PC-3 (cell line): ENCODE data around the gene CEP41. TPM values are rescaled to one million over a fixed set of nuclear protein-coding genes. Genes with fewer than 3 reads are reported as not detected.

Experiments used
- ATAC-seq: fragments of 200-7000 bp; cut with Tn5 transposase; 2 replicates; pipeline ENCODE4 v1.9.1; 2020; ENCODE audit warnings: mild to moderate bottlenecking, moderate library complexity
- BruUV-seq: library from RNA; stranded (reverse); fragments of 400-500 nt; replicated peaks from 2 replicates; lab custom pipeline; 2021; lab: Mats Ljungman, UMichigan
- CTCF ChIA-PET: fragments of 300-600 bp; sonication (Branson Sonifier 250); formaldehyde crosslinking; loops from one replicate; lab custom pipeline; 2022; ENCODE audit warnings: antibody characterized with exemption; lab: Charles Lee
- POLR2A ChIA-PET: fragments of 300-600 bp; sonication (Branson Sonifier 250); formaldehyde crosslinking; loops from one replicate; lab custom pipeline; 2022; ENCODE audit warnings: antibody characterized with exemption; ENCODE audit not compliant: unreplicated experiment; lab: Charles Lee
- DNase-seq: peaks from one replicate; pipeline ENCODE4 v3.0.0-alpha.2; 2015
- H2AFZ ChIP-seq: fragments of 300-600 bp; sonication (generic); 2 replicates; pipeline ENCODE4 v1.6.0; 2016; ENCODE audit warnings: antibody characterized with exemption, low read length
- H3F3A ChIP-seq: fragments of 300-600 bp; sonication (generic); one replicate; pipeline ENCODE4 v1.6.0; 2017; ENCODE audit warnings: antibody characterized with exemption, low read length, control low read depth, mild to moderate bottlenecking; ENCODE audit not compliant: unreplicated experiment
- H3K27ac ChIP-seq: fragments of 300-600 bp; sonication (generic); 2 replicates; pipeline ENCODE4 v1.5.1; 2016; ENCODE audit warnings: mild to moderate bottlenecking, low read length
- H3K27me3 ChIP-seq: fragments of 300-600 bp; sonication (generic); 2 replicates; pipeline ENCODE4 v1.6.1; 2016; ENCODE audit warnings: low read length, mixed read lengths
- H3K36me3 ChIP-seq: fragments of 300-600 bp; sonication (generic); 2 replicates; pipeline ENCODE4 v1.6.1; 2016; ENCODE audit warnings: low read depth, mixed run types, low read length, mixed read lengths
- H3K4me1 ChIP-seq: fragments of 300-600 bp; sonication (generic); 2 replicates; pipeline ENCODE4 v1.5.1; 2016; ENCODE audit warnings: low read length; ENCODE audit not compliant: insufficient read depth
- H3K4me2 ChIP-seq: fragments of 300-600 bp; sonication (generic); 2 replicates; pipeline ENCODE4 v1.6.0; 2016; ENCODE audit warnings: low read length
- H3K4me3 ChIP-seq: fragments of 300-600 bp; sonication (generic); 2 replicates; pipeline ENCODE4 v1.5.1; 2016; ENCODE audit warnings: mild to moderate bottlenecking, low read length, mixed read lengths
- H3K79me2 ChIP-seq: fragments of 300-600 bp; sonication (generic); 2 replicates; pipeline ENCODE4 v1.6.1; 2017; ENCODE audit warnings: low read length, mixed read lengths
- H3K9ac ChIP-seq: fragments of 300-600 bp; sonication (generic); 2 replicates; pipeline ENCODE4 v1.6.0; 2016; ENCODE audit warnings: mild to moderate bottlenecking, low read length
- H3K9me2 ChIP-seq: fragments of 300-600 bp; sonication (generic); replicated peaks from 2 replicates; pipeline ENCODE4 v1.6.1; 2016; ENCODE audit warnings: mixed run types, low read length, mixed read lengths
- H3K9me3 ChIP-seq: fragments of 300-600 bp; sonication (generic); 2 replicates; pipeline ENCODE4 v1.6.1; 2016; ENCODE audit warnings: low read length, mixed read lengths
- H4K20me1 ChIP-seq: fragments of 300-600 bp; sonication (generic); 2 replicates; pipeline ENCODE4 v1.6.1; 2016; ENCODE audit warnings: low read length, mixed read lengths
- EZH2 ChIP-seq: fragments of 300-600 bp; sonication (generic); IDR thresholded peaks from one replicate; pipeline ENCODE4 v1.6.1; 2017; ENCODE audit warnings: antibody characterized with exemption, mild to moderate bottlenecking, low read length; ENCODE audit not compliant: unreplicated experiment
- EZH2phosphoT487 ChIP-seq: fragments of 300-600 bp; sonication (generic); IDR thresholded peaks from 2 replicates; pipeline ENCODE4 v1.6.1; 2018; ENCODE audit warnings: mild to moderate bottlenecking, antibody characterized with exemption, low read length, borderline replicate concordance
- intact Hi-C: fragments of 100-400 bp; cut with micrococcal nuclease; formaldehyde crosslinking; loops from 2 replicates; pipeline ENCODE4 v1.9.0; 2023
- total RNA-seq: library from RNA; depleted of rRNA; stranded (reverse); fragments of >200 nt; gene quantifications from 2 replicates; pipeline ENCODE4 v1.2.3, GENCODE V29; 2014
- TF ChIP-seq, protein P1 (sequence below): fragments of 300-600 bp; sonication (generic); conservative IDR thresholded peaks from 2 replicates; pipeline ENCODE4 v1.5.1; 2017; ENCODE audit warnings: antibody characterized with exemption, low read depth, mild to moderate bottlenecking, low read length

The CEP41 gene
- total RNA-seq, 1 experiment from 2014 or later, result 10.4 TPM

DNA sequence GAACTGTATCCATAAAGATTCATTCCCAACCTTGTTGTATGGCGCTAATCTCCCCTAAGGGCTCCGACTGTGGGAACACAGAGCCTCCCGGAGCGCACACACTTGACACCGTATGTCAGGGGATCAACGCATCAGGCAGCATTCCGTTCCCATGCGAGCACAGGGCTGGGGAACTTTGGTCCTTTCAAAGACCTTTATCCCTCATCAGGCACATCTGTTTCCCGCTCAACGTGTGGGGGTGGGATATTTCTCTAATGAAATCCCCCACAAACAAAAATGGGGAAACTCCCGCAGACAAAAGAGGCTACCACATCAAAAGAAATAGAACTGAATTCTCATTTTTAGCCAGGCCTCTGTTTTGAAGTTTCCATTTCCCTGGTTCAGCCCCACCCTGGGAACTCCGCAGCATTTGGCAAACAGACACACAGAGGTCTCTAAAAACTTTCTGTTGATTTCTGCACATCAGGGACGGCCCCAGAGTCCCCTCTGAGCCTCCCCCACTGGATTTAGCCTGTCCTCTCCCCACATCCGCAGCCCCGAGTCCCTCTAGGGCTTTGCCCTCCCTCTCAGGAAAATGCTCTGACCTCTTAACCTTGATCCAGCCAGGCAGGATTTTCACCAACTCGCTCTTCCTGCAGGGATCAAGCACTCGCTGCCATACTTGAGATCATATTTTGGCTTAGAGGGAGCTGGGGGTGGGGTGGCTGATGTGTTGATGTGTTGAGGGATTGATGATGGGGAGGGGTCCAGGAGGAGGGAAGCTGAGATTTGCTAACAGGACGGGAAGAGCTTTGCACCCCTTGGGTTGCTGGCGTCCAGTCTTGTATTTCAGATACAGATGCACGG, 89.6 kb downstream of the CEP41 start:
- no peak overlapping the region for H3K4me2 ChIP-seq
- no peaks in the 10 kb centered on the region for H3K36me3 ChIP-seq
- CTCF ChIA-PET, result no interaction called here
- H3K9me3 ChIP-seq, result no peaks in the 10 kb centered on the region
- H3K79me2 ChIP-seq, result no peaks in the 10 kb centered on the region
- H3K9ac ChIP-seq, result no peak overlapping the region
- no peak for DNase-seq
- no peak for ATAC-seq
- H4K20me1 ChIP-seq, result no peaks in the 10 kb centered on the region
- BruUV-seq, result no TSS peak
- intact Hi-C loops, result loop anchor here (5.0 kb wide), 1 partner anchor 114 kb away; no protein-coding TSS in a partner anchor
- no peak overlapping the region for H3K27ac ChIP-seq
- no peak overlapping the region for H3K4me3 ChIP-seq
- no peak overlapping the region for H2AFZ ChIP-seq
- H3K4me1 ChIP-seq, result peaks cover 20% of the 10 kb centered on the region
- no peaks in the 10 kb centered on the region for H3K27me3 ChIP-seq
- no peaks in the 10 kb centered on the region for H3F3A ChIP-seq
- POLR2A ChIA-PET, result no interaction called here
- TF ChIP-seq EZH2phosphoT487 (no peak), EZH2 (no peak)
- TF ChIP-seq, protein P1, sequence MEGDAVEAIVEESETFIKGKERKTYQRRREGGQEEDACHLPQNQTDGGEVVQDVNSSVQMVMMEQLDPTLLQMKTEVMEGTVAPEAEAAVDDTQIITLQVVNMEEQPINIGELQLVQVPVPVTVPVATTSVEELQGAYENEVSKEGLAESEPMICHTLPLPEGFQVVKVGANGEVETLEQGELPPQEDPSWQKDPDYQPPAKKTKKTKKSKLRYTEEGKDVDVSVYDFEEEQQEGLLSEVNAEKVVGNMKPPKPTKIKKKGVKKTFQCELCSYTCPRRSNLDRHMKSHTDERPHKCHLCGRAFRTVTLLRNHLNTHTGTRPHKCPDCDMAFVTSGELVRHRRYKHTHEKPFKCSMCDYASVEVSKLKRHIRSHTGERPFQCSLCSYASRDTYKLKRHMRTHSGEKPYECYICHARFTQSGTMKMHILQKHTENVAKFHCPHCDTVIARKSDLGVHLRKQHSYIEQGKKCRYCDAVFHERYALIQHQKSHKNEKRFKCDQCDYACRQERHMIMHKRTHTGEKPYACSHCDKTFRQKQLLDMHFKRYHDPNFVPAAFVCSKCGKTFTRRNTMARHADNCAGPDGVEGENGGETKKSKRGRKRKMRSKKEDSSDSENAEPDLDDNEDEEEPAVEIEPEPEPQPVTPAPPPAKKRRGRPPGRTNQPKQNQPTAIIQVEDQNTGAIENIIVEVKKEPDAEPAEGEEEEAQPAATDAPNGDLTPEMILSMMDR, result no peak
- no peaks in the 10 kb centered on the region for H3K9me2 ChIP-seq

DNA sequence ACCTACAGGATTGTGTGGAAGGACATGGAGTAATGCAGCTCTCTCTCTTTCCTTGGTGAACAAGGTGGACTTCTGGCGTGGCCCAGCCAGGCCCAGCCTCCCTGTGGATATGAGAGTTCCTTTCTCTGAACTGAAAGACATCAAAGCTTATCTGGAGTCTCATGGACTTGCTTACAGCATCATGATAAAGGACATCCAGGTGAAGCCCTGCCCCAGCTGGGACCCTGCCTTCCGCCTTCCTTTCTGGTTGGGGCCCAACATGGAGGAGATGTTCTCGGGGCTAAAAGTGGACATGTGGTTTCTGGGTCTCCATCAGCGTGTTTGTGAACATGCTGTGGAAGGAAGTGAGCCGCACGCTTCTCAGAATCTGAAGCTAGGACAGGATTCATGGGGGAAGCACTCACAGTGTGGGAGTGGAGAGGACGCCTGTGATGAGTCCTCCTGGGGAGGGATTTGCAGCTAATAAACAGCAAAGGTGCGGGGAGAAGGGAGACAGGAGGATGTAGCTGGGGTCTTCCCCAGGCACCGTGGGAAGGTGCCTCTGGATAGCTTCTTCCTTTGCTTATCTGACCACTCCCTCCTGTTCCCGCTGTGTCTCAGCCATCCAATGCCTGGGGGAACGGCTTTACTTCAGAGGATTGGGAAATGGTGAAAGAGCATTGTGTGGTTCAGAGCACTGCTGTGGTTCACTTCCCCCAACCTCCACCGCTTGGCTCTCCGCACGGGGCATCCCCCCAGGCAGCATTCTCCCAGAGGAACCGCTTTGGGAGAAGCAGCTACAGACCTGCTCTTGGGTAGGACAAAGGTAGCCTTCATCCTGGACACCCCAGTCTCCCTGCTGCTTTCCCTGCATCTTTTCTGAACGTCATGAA, 90.7 kb downstream of the CEP41 start:
- ATAC-seq (no peak), DNase-seq (no peak)
- Histone ChIP-seq H2AFZ (no peak overlapping the region), H3K27ac (no peak overlapping the region), H3K79me2 (no peaks in the 10 kb centered on the region), H3K9ac (no peak overlapping the region), H3F3A (no peaks in the 10 kb centered on the region), H3K9me3 (no peaks in the 10 kb centered on the region), H3K4me1 (peaks cover 11% of the 10 kb centered on the region), H3K9me2 (no peaks in the 10 kb centered on the region), H3K4me2 (no peak overlapping the region), H3K36me3 (no peaks in the 10 kb centered on the region), H3K27me3 (no peaks in the 10 kb centered on the region), H4K20me1 (no peaks in the 10 kb centered on the region), H3K4me3 (no peak overlapping the region)
- CTCF ChIA-PET, result no interaction called here
- intact Hi-C loops, result loop anchor here (5.0 kb wide), 1 partner anchor 113 kb away; no protein-coding TSS in a partner anchor
- no TSS peak for BruUV-seq
- POLR2A ChIA-PET, result no interaction called here
- TF ChIP-seq, protein P1, result no peak
- TF ChIP-seq EZH2, result no peak
- no peak for TF ChIP-seq EZH2phosphoT487
